HG03558 (cell line): ENCODE measurements around the gene CDRT15L2.
"Not testable (repeated sequence)": the region's sequence is repeated elsewhere in the genome, so short reads cannot be mapped to it uniquely, and the experiment has no call there.

Experiments used
- ATAC-seq: cut with Tn5 transposase; IDR thresholded peaks from one replicate; pipeline ENCODE4 v1.9.1; 2021; ENCODE audit warnings: moderate number of reproducible peaks; ENCODE audit not compliant: unreplicated experiment; ENCODE audit errors: extremely low read depth

The CDRT15L2 gene

GRCh38 chr17:20571653-20572052 is 7.9 kb upstream of the CDRT15L2 start:
- not testable (repeated sequence) for ATAC-seq

- not testable (repeated sequence) for ATAC-seq
These were observed 6.3 kb upstream of the CDRT15L2 start for GRCh38 chr17:20573216-20573615.

DNA sequence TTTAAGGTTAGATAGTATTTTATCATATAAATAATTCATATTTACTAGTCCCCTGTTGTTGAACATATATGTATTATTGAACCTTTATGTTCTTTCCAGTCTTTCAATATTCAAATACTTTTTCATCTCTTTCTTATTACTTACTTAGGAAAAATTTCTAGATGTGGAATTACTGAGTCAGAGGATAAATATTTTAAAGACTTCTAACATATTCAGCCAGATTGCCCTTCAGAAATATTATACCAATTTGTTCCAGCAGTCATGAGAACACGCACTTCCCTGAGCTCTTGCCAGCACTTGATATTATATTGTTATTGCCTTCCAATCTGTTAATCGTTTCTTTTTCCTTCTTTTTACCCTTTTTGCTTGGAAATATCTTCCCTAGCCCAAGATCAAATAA is 4.5 kb upstream of the CDRT15L2 start:
- not testable (repeated sequence) for ATAC-seq

DNA sequence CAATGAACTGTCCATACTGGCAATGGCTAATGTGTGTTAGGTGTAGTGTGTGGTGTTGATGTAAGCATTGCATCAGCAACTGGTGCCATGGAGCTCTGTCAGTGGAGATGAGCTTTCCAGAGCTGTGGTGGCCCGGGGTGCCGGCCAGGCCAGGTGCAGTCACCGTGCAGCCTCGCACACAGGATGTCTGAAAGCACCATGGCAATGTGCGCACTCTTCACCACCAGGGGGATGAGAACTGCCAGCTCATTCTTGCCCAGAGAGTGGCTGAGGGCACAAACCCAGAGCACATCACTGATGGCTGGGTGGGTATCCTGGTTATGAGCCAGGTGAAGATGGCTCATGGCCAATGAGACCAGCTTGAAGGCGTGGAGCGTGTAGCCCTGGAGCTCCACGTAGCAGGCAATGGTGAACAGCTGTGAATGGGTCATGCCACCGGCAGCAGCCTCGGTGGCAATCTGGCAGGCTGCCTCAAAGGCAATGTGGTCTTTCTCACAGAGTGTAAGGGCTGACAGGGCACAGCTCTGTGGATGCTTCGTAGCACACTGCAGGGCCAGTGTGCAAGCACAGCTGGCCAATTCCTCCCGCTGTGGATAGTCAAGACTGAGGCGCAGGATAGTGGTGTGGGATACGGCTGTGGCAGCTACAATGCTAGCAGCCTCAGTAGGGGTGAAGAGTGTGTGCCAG is 4.5 kb downstream of the CDRT15L2 start:
- ATAC-seq = not testable (repeated sequence)

DNA sequence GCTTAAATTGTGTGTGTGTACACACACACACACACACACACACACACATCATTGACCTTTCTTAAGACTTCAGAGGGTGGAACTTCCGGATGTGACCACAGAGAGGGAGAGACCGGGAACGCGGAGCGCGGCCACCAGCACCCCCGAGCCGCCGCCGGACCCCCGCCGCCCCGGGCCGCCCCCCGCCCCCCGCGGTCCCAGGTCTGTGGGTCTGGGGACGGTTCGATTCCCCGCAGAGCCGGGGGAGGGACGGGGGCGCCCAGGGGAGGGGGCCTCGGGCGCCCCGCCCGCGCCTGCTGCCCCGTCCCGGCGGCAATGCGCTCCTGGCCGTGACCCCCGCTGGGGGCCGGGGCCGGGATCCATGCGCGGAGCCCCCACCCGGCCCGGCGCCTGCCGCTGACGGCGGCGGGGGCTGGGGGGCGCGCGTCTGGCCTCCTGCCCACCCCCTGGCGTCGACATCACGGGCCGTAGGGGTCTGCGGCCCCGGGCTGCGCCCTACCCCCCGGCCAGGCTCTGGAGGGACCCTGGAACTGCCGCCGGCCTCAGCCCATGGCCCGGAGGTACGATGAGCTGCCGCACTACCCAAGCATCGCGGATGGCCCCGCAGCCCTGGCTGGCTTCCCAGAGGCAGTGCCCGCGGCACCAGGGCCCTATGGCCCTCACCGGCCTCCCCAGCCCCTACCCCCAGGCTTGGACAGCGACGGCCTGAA is 9.4 kb downstream of the CDRT15L2 start:
- not testable (repeated sequence) for ATAC-seq

DNA sequence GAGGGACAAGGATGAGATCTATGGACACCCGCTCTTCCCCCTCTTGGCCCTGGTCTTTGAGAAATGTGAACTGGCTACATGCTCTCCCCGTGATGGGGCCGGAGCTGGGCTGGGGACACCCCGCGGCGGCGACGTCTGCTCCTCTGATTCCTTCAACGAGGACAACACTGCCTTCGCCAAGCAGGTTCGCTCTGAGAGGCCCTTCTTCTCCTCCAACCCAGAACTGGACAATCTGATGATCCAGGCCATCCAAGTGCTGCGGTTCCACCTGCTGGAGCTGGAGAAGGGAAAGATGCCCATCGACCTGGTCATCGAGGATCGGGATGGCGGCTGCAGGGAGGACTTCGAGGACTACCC is 9.9 kb downstream of the CDRT15L2 start:
- ATAC-seq = not testable (repeated sequence)

GRCh38 chr17:20591040-20591439 is 11.5 kb downstream of the CDRT15L2 start:
- ATAC-seq = not testable (repeated sequence)

- not testable (repeated sequence) for ATAC-seq
These were observed 26.0 kb downstream of the CDRT15L2 start for GRCh38 chr17:20605568-20605967.

- not testable (repeated sequence) for ATAC-seq
These were observed 30.0 kb downstream of the CDRT15L2 start for GRCh38 chr17:20609490-20609889.

DNA sequence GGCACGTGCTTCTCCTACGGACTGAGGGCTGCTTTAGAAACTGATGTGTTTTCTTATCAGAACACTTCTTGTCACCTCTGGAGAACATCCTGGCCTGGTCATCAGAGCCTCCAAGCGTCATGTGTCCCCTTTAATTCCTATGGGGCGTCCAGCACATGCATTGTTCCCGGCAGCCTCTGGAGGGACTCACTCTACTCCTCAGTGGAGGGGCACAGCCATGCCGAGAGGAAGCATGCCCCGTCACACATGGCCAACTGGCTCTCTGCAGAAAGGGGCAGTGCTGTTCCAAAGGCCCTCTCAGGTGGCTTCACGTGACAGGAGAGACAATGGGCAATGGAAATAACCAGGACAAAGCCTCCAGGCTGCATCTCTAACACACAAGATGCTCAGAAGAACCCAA is 31.8 kb downstream of the CDRT15L2 start:
- no peak for ATAC-seq

DNA sequence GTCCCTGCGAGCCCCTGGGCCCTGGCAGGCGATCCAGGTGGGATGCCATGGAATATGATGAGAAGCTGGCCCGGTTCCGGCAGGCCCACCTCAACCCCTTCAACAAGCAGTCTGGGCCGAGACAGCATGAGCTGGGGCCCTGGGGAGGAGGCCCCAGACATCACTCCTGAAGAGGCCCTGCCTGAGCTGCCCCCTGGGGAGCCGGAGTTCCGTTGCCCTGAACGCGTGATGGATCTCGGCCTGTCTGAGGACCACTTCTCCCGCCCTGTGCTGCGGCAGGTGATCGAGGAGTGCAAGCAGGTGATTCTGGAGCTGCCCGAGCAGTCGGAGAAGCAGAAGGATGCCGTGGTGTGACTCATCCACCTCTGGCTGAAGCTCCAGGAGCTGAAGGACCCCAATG is 33.1 kb downstream of the CDRT15L2 start:
- ATAC-seq = no peak

GRCh38 chr17:20613248-20613647 is 33.7 kb downstream of the CDRT15L2 start:
- no peak for ATAC-seq

GRCh38 chr17:20613905-20614304 is 34.4 kb downstream of the CDRT15L2 start:
- ATAC-seq = no peak

DNA sequence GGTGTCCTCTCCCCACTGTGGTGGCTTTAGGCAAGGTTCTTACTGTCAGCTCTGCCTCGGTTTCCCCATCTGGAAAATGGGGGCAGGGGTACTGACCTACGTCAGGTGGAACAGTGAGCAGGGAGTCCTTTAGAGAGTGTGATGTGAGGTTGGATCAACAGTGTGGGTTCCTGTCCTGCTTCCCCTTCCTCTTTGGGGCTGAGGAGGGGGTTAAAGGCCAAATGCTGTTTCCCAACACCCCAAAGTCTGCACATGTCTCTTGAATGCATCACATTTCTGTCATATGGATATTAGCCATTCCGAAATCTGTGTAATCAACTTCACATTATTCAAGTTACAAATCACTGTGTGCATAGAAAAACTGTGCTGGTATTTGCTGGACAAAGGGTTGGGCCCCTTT is 35.9 kb downstream of the CDRT15L2 start:
- ATAC-seq = not testable (repeated sequence)
